SK-N-SH (cell line): ENCODE measurements around the gene TMPRSS6. TPM values are rescaled to one million over a fixed set of nuclear protein-coding genes. Genes with fewer than 3 reads are reported as not detected.

Experiments used
- CTCF ChIA-PET: fragments of 300-600, 350-600 bp; formaldehyde crosslinking; extraction: SDS; loops from one replicate; lab custom pipeline; 2021; lab: Yijun Ruan, JAX
- POLR2A ChIA-PET: fragments of 350-600 bp; sonication (Branson Sonifier 250); formaldehyde crosslinking; extraction: SDS; loops from one replicate; lab custom pipeline; 2020; ENCODE audit warnings: antibody characterized with exemption, inconsistent platforms; lab: Yijun Ruan, JAX
- DNase-seq: peaks from one replicate; pipeline ENCODE4 v3.0.0; 2012
- H2AFZ ChIP-seq: fragments of 200-600 bp; sonication (generic); 2 replicates; pipeline ENCODE4 v1.8.1; 2016; ENCODE audit warnings: antibody characterized with exemption, mild to moderate bottlenecking, low read depth
- H3F3A ChIP-seq: fragments of 200-600 bp; sonication (generic); replicated peaks from 2 replicates; pipeline ENCODE3; 2016; ENCODE audit warnings: antibody characterized with exemption, mild to moderate bottlenecking; ENCODE audit not compliant: insufficient read depth
- H3K27ac ChIP-seq, 2 experiments: fragments of 200-500 bp in 1 of 2; fragments of 200-600 bp in 1 of 2; sonication (Bioruptor generic) in 1 of 2; sonication (generic), shearing (Covaris generic) in 1 of 2; 2 replicates each; pipeline versions ENCODE4 v1.5.1 to v1.6.1; 2014 to 2016; ENCODE audit warnings: low read depth in 2 of 2, inconsistent platforms in 1 of 2, low read length in 1 of 2, mild to moderate bottlenecking in 1 of 2, mixed read lengths in 1 of 2
- H3K27me3 ChIP-seq: fragments of 200-600 bp; sonication (generic), shearing (Covaris generic); 2 replicates; pipeline ENCODE4 v1.6.1; 2016; ENCODE audit warnings: mixed run types; ENCODE audit not compliant: insufficient read depth
- H3K36me3 ChIP-seq, 2 experiments: fragments of 200-500 bp in 1 of 2; fragments of 200-600 bp in 1 of 2; sonication (Bioruptor generic) in 1 of 2; sonication (generic) in 1 of 2; replicated peaks in 1 of 2; 2 replicates each; pipeline versions ENCODE3 to v1.5.1; 2014 to 2016; ENCODE audit warnings: low read length in 1 of 2, mild to moderate bottlenecking in 1 of 2; ENCODE audit not compliant: insufficient read depth in 2 of 2, control insufficient read depth in 1 of 2
- H3K4me1 ChIP-seq, 2 experiments: fragments of 200-500 bp in 1 of 2; fragments of 200-600 bp in 1 of 2; sonication (Bioruptor generic) in 1 of 2; sonication (generic), shearing (Covaris generic) in 1 of 2; 2 replicates each; pipeline versions ENCODE4 v1.5.1 to v1.6.1; 2014 to 2016; ENCODE audit warnings: low read depth in 1 of 2, low read length in 1 of 2, mixed run types in 1 of 2; ENCODE audit not compliant: insufficient read depth in 2 of 2, control insufficient read depth in 1 of 2
- H3K4me2 ChIP-seq: fragments of 200-600 bp; sonication (generic), shearing (Covaris generic); 2 replicates; pipeline ENCODE4 v1.6.1; 2017; ENCODE audit warnings: mixed run types
- H3K4me3 ChIP-seq, 2 experiments: fragments of 200-500 bp in 1 of 2; fragments of 200-600 bp in 1 of 2; sonication (Bioruptor generic) in 1 of 2; sonication (generic), shearing (Covaris generic) in 1 of 2; 2 replicates each; pipeline versions ENCODE4 v1.5.1 to v1.8.1; 2014 to 2016; ENCODE audit warnings: low read depth in 2 of 2, inconsistent platforms in 1 of 2, low read length in 1 of 2, mild to moderate bottlenecking in 1 of 2, mixed read lengths in 1 of 2, moderate library complexity in 1 of 2
- H3K79me2 ChIP-seq: fragments of 200-600 bp; sonication (generic); 2 replicates; pipeline ENCODE4 v1.8.1; 2017; ENCODE audit warnings: mild to moderate bottlenecking; ENCODE audit not compliant: insufficient read depth
- H3K9ac ChIP-seq: fragments of 200-600 bp; sonication (generic); 2 replicates; pipeline ENCODE4 v1.6.1; 2017; ENCODE audit warnings: mixed run types
- H3K9me2 ChIP-seq: fragments of 200-600 bp; sonication (generic); 2 replicates; pipeline ENCODE4 v1.6.1; 2017; ENCODE audit warnings: mixed run types
- H3K9me3 ChIP-seq: fragments of 200-600 bp; sonication (generic); 2 replicates; pipeline ENCODE4 v1.6.1; 2017; ENCODE audit warnings: mixed run types, mild to moderate bottlenecking, moderate library complexity
- H4K20me1 ChIP-seq: fragments of 200-600 bp; sonication (generic); 2 replicates; pipeline ENCODE4 v1.6.1; 2017; ENCODE audit warnings: mild to moderate bottlenecking, mixed run types; ENCODE audit not compliant: insufficient read depth
- CHD2 ChIP-seq: fragments of 150-350 bp; IDR thresholded peaks from 2 replicates; pipeline ENCODE4 v1.6.1; 2018; ENCODE audit warnings: low read length; ENCODE audit not compliant: partially characterized antibody
- EP300 ChIP-seq, 2 experiments: IDR thresholded peaks; 2 replicates each; pipeline versions ENCODE4 v1.4.0 to v1.6.1; 2012; ENCODE audit warnings: borderline replicate concordance in 1 of 2, low read depth in 1 of 2, low read length in 1 of 2
- EZH2phosphoT487 ChIP-seq: fragments of 200-600 bp; sonication (generic); IDR thresholded peaks from 2 replicates; pipeline ENCODE4 v1.6.1; 2017; ENCODE audit warnings: low read depth, mixed run types, mild to moderate bottlenecking, antibody characterized with exemption, moderate library complexity, borderline replicate concordance
- FOXM1 ChIP-seq: IDR thresholded peaks from 2 replicates; pipeline ENCODE4 v1.4.0; 2012; ENCODE audit warnings: low read depth, mild to moderate bottlenecking
- GATA2 ChIP-seq: sonication (generic); formaldehyde crosslinking; IDR thresholded peaks from 2 replicates; pipeline ENCODE4 v1.5.0; 2020; ENCODE audit warnings: mild to moderate bottlenecking, missing genetic modification reagents
- IRF3 ChIP-seq: fragments of 150-350 bp; IDR thresholded peaks from 2 replicates; pipeline ENCODE4 v1.6.1; 2016; ENCODE audit warnings: mild to moderate bottlenecking, low read depth, low read length
- JUND ChIP-seq: IDR thresholded peaks from 2 replicates; pipeline ENCODE4 v1.4.0; 2012
- MAX ChIP-seq: IDR thresholded peaks from 2 replicates; pipeline ENCODE4 v1.4.0; 2012; ENCODE audit warnings: low read depth
- MEF2A ChIP-seq: IDR thresholded peaks from 2 replicates; pipeline ENCODE4 v1.4.0; 2012; ENCODE audit warnings: low read depth, borderline replicate concordance
- POLR2AphosphoS5 ChIP-seq: IDR thresholded peaks from 2 replicates; pipeline ENCODE4 v1.6.1; 2012; ENCODE audit warnings: low read depth, low read length
- RAD21 ChIP-seq: IDR thresholded peaks from 2 replicates; pipeline ENCODE4 v1.6.1; 2012; ENCODE audit warnings: mild to moderate bottlenecking, low read length
- RXRA ChIP-seq: IDR thresholded peaks from 2 replicates; pipeline ENCODE4 v1.4.0; 2012; ENCODE audit warnings: low read depth, mild to moderate bottlenecking, borderline replicate concordance
- TAF1 ChIP-seq: IDR thresholded peaks from 2 replicates; pipeline ENCODE4 v1.6.1; 2012; ENCODE audit warnings: low read depth, mild to moderate bottlenecking, low read length, moderate library complexity, borderline replicate concordance
- TEAD4 ChIP-seq: IDR thresholded peaks from 2 replicates; pipeline ENCODE4 v1.4.0; 2012; ENCODE audit warnings: mild to moderate bottlenecking, borderline replicate concordance; ENCODE audit not compliant: insufficient read depth
- USF1 ChIP-seq: IDR thresholded peaks from 2 replicates; pipeline ENCODE4 v1.4.0; 2012; ENCODE audit warnings: low read depth, borderline replicate concordance
- USF2 ChIP-seq: fragments of 150-350 bp; IDR thresholded peaks from 2 replicates; pipeline ENCODE4 v1.6.1; 2017; ENCODE audit warnings: antibody characterized with exemption, low read length, low read depth, borderline replicate concordance
- YY1 ChIP-seq: IDR thresholded peaks from 2 replicates; pipeline ENCODE4 v1.4.0; 2012; ENCODE audit warnings: low read depth, mild to moderate bottlenecking
- WGBS: methylation state at CpG from one replicate; pipeline ENCODE4 v1.1.6; 2017; ENCODE audit warnings: low lambda C conversion rate; 5-methylcytosine and 5-hydroxymethylcytosine counted together
- polyA plus RNA-seq, 3 experiments: library from polyadenylated mRNA; depleted of rRNA; stranded (reverse); fragments of >200 nt; gene quantifications; 2 replicates each; pipeline ENCODE4 v1.2.3, GENCODE V29; 2012

The TMPRSS6 gene
- polyA plus RNA-seq, 1 of the 3 experiments (the other 2 are of a cell fraction), result not detected

- no peak overlapping the region for H3K4me3 ChIP-seq
Observed at GRCh38 chr22:37027556-37027955, 82.0 kb downstream of the TMPRSS6 start.

GRCh38 chr22:37026325-37026724 lies 83.2 kb downstream of the TMPRSS6 start:
- DNase-seq, result no peak
- Histone ChIP-seq H3K4me3 (no peak overlapping the region), H3K36me3 (peaks cover 6 to 47% of the 10 kb centered on the region in 2 experiments), H3K27ac (no peak overlapping the region), H4K20me1 (no peaks in the 10 kb centered on the region), H3K4me1 (peaks cover 2 to 8% of the 10 kb centered on the region in 2 experiments; a peak in 2 of 4 replicates), H3K9ac (no peak overlapping the region), H3F3A (no peaks in the 10 kb centered on the region), H3K27me3 (no peaks in the 10 kb centered on the region), H2AFZ (no peak overlapping the region), H3K4me2 (no peak overlapping the region), H3K9me3 (no peaks in the 10 kb centered on the region), H3K79me2 (peaks cover 20% of the 10 kb centered on the region), H3K9me2 (no peaks in the 10 kb centered on the region)
- ChIA-PET CTCF (interaction anchor here (0.6 to 1.2 kb wide), 2 partner anchors 11 to 17 kb away, joined by 3 to 6 read pairs; no protein-coding TSS in a partner anchor), POLR2A (no interaction called here)
- 100% methylated on average over 5 of the region's 5 CpGs for WGBS
- TF ChIP-seq RXRA (no peak), YY1 (no peak), USF1 (no peak), GATA2 (CRISPR knock-in tag) (no peak), USF2 (no peak), TAF1 (no peak), TEAD4 (no peak), RAD21 (no peak), EP300 (IDR thresholded peaks at IDR 0.05; ENCODE audit: borderline replicate concordance in 1 of 2, low read depth in 1 of 2, low read length in 1 of 2) (no peak), CHD2 (no peak), POLR2AphosphoS5 (no peak), EZH2phosphoT487 (no peak), FOXM1 (no peak), JUND (no peak)

More at GRCh38 chr22:37027556-37027955, 82.0 kb downstream of the TMPRSS6 start:
- Histone ChIP-seq H4K20me1 (no peaks in the 10 kb centered on the region), H3K27ac (no peak overlapping the region), H3F3A (no peaks in the 10 kb centered on the region), H3K9ac (no peak overlapping the region)
- TF ChIP-seq TAF1 (no peak), MAX (no peak), MEF2A (no peak), YY1 (no peak), IRF3 (no peak), FOXM1 (no peak), USF1 (no peak), GATA2 (CRISPR knock-in tag) (no peak), TEAD4 (no peak)
- TF ChIP-seq, all 33 proteins: peak for 0
- Histone ChIP-seq H3K4me2 (no peak overlapping the region), H2AFZ (no peak overlapping the region), H3K79me2 (peaks cover 7% of the 10 kb centered on the region), H3K4me1 (peaks cover 0 to 3% of the 10 kb centered on the region in 2 experiments; a peak in 2 of 4 replicates), H3K9me3 (no peaks in the 10 kb centered on the region), H3K9me2 (no peaks in the 10 kb centered on the region), H3K27me3 (no peaks in the 10 kb centered on the region), H3K36me3 (peaks cover 6 to 47% of the 10 kb centered on the region in 2 experiments)
- ChIA-PET POLR2A (interaction anchor here (1.4 kb wide), 1 partner anchor 9 kb away, joined by 5 read pairs; the partner anchor contains the start of genes MPST and TST), CTCF (no interaction called here)
- WGBS, result 91% methylated on average over 7 of the region's 7 CpGs
- no peak for DNase-seq
